Measurements from ENCODE around the gene ITGB2. TPM values are rescaled to one million over a fixed set of nuclear protein-coding genes. Genes with fewer than 3 reads are reported as not detected.

ITGB2 gene
- total RNA-seq, 4 donors from 2014 or later = 32.7 to 87.3 (median 56.2) TPM

- peak overlapping the region; percentile 20 to 45 (median 34) for H3K4me3 ChIP-seq
- peaks cover 0 to 13% of the 10 kb centered on the region in 2 donors for H3K27me3 ChIP-seq
- peaks cover 0 to 21% (median 17%) of the 10 kb centered on the region in 4 donors for H3K4me1 ChIP-seq
- 6 to 12% methylated on average over 10 to 31 of the region's 34 CpGs for WGBS, 2 donors
- peak overlapping the region in 3 of 4 donors; percentile 18 to 52 (median 46) for H3K27ac ChIP-seq
- peak; percentile 21 to 30 for DNase-seq (ENCODE audit: low spot score in 2 of 2)
- TF ChIP-seq POLR2A (IDR thresholded peaks at IDR 0.05) = no peak
- TF ChIP-seq, protein P1, sequence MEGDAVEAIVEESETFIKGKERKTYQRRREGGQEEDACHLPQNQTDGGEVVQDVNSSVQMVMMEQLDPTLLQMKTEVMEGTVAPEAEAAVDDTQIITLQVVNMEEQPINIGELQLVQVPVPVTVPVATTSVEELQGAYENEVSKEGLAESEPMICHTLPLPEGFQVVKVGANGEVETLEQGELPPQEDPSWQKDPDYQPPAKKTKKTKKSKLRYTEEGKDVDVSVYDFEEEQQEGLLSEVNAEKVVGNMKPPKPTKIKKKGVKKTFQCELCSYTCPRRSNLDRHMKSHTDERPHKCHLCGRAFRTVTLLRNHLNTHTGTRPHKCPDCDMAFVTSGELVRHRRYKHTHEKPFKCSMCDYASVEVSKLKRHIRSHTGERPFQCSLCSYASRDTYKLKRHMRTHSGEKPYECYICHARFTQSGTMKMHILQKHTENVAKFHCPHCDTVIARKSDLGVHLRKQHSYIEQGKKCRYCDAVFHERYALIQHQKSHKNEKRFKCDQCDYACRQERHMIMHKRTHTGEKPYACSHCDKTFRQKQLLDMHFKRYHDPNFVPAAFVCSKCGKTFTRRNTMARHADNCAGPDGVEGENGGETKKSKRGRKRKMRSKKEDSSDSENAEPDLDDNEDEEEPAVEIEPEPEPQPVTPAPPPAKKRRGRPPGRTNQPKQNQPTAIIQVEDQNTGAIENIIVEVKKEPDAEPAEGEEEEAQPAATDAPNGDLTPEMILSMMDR (IDR thresholded peaks at IDR 0.05) = peak in 2 of 5 experiments; percentile 14 to 35
- H3K9me3 ChIP-seq = no peaks in the 10 kb centered on the region
- H3K36me3 ChIP-seq = peaks cover 3 to 23% (median 7%) of the 10 kb centered on the region in 3 donors
These were observed 75.1 kb downstream of the ITGB2 start for GRCh38 chr21:44845418-44846223.

DNA sequence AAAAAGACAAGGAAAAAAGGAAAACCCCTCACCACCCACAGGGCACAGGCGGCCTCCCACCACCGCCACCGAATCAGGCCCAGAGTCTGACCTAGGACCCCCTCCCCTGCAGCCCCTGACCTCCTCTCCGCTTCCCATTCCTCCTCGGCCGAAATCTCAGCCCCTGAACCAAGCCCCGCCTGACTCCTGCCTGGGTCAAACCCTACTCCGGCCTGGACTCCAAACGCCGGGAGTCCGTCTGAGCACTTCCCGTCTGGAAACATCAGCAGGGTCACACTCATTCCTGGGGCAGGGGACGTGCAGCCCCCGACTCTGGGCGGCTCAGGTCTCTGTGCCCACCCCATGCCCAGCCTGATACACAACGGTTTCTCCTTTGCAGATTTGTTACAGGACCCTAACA lies 76.4 kb downstream of the ITGB2 start:
- H3K9me3 ChIP-seq = no peaks in the 10 kb centered on the region
- peaks cover 0 to 21% (median 17%) of the 10 kb centered on the region in 4 donors for H3K4me1 ChIP-seq
- H3K27me3 ChIP-seq = peaks cover 0 to 13% of the 10 kb centered on the region in 2 donors
- TF ChIP-seq POLR2A (IDR thresholded peaks at IDR 0.05) = no peak
- TF ChIP-seq, protein P1 (IDR thresholded peaks at IDR 0.05) = no peak
- no peak for TF ChIP-seq EP300 (IDR thresholded peaks at IDR 0.05)
- no peak overlapping the region for H3K27ac ChIP-seq
- WGBS, 2 donors = 42 to 44% methylated on average over 16 of the region's 16 CpGs
- H3K4me3 ChIP-seq = no peak overlapping the region
- peaks cover 0 to 9% (median 0%) of the 10 kb centered on the region in 3 donors for H3K36me3 ChIP-seq
- no peak for DNase-seq (ENCODE audit: low spot score in 2 of 2)

- no peaks in the 10 kb centered on the region for H3K9me3 ChIP-seq
- DNase-seq (ENCODE audit: low spot score in 2 of 2) = no peak
- H3K27me3 ChIP-seq = peaks cover 0 to 13% of the 10 kb centered on the region in 2 donors
- H3K27ac ChIP-seq = no peak overlapping the region
- TF ChIP-seq POLR2A (IDR thresholded peaks at IDR 0.05) (no peak), EP300 (IDR thresholded peaks at IDR 0.05) (no peak)
- TF ChIP-seq, protein P1 (IDR thresholded peaks at IDR 0.05) = no peak
- no peaks in the 10 kb centered on the region for H3K36me3 ChIP-seq
- WGBS, 2 donors = 81 to 86% methylated on average over 22 to 23 of the region's 23 CpGs
- H3K4me1 ChIP-seq = peaks cover 0 to 21% (median 17%) of the 10 kb centered on the region in 4 donors
- H3K4me3 ChIP-seq = no peak overlapping the region
These were observed 77.8 kb downstream of the ITGB2 start for GRCh38 chr21:44842721-44843445.

- Histone ChIP-seq H3K27ac (no peak overlapping the region), H3K27me3 (peaks cover 0 to 13% of the 10 kb centered on the region in 2 donors), H3K36me3 (no peaks in the 10 kb centered on the region), H3K4me3 (no peak overlapping the region), H3K4me1 (peaks cover 0 to 20% (median 17%) of the 10 kb centered on the region in 4 donors), H3K9me3 (no peaks in the 10 kb centered on the region)
- WGBS, 2 donors = 80 to 82% methylated on average over 10 of the region's 10 CpGs
- TF ChIP-seq EP300 (IDR thresholded peaks at IDR 0.05) = no peak
- TF ChIP-seq, protein P1 (IDR thresholded peaks at IDR 0.05) = no peak
- TF ChIP-seq POLR2A (IDR thresholded peaks at IDR 0.05) = no peak
- no peak for DNase-seq (ENCODE audit: low spot score in 2 of 2)
These were observed 78.6 kb downstream of the ITGB2 start for GRCh38 chr21:44842087-44842486.

DNA sequence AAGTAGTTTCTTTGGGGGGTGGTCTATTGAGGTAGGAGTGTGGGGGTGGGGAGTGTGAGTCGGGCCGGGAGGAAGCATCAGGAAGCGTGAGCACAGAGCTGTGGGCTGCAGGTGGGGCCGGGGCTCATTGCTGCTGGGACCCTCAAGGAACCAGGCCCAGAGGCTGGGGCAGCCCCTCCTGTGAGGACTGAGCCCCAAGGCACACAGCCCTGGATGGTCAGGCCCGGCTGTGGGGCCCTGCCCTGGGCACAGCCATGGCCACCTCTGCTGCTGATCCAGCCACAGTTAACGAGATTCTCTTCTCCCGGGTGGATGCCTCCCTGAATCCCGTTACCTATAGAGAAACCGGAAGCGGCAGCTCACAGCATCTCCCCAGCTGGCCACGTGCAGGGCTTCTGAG lies 79.9 kb downstream of the ITGB2 start:
- H3K4me3 ChIP-seq = no peak overlapping the region
- TF ChIP-seq, protein P1 (IDR thresholded peaks at IDR 0.05) = no peak
- TF ChIP-seq POLR2A (IDR thresholded peaks at IDR 0.05) (no peak), EP300 (IDR thresholded peaks at IDR 0.05) (no peak)
- H3K9me3 ChIP-seq = no peaks in the 10 kb centered on the region
- WGBS, 2 donors = 58 to 66% methylated on average over 4 to 11 of the region's 11 CpGs
- peaks cover 0 to 11% (median 4%) of the 10 kb centered on the region in 4 donors for H3K4me1 ChIP-seq
- peaks cover 0 to 13% of the 10 kb centered on the region in 2 donors for H3K27me3 ChIP-seq
- H3K36me3 ChIP-seq = no peaks in the 10 kb centered on the region
- DNase-seq (ENCODE audit: low spot score in 2 of 2) = no peak
- H3K27ac ChIP-seq = no peak overlapping the region

Measured in tibial nerve (tissue), 4 donors.